GM21529 (cell line): ENCODE data around the gene FILIP1L.
"Not testable (repeated sequence)": the region's sequence is repeated elsewhere in the genome, so short reads cannot be mapped to it uniquely, and the experiment has no call there.

ENCODE experiments used
- ATAC-seq: cut with Tn5 transposase; IDR thresholded peaks from one replicate; pipeline ENCODE4 v1.9.1; 2021; ENCODE audit not compliant: unreplicated experiment

The FILIP1L gene

DNA sequence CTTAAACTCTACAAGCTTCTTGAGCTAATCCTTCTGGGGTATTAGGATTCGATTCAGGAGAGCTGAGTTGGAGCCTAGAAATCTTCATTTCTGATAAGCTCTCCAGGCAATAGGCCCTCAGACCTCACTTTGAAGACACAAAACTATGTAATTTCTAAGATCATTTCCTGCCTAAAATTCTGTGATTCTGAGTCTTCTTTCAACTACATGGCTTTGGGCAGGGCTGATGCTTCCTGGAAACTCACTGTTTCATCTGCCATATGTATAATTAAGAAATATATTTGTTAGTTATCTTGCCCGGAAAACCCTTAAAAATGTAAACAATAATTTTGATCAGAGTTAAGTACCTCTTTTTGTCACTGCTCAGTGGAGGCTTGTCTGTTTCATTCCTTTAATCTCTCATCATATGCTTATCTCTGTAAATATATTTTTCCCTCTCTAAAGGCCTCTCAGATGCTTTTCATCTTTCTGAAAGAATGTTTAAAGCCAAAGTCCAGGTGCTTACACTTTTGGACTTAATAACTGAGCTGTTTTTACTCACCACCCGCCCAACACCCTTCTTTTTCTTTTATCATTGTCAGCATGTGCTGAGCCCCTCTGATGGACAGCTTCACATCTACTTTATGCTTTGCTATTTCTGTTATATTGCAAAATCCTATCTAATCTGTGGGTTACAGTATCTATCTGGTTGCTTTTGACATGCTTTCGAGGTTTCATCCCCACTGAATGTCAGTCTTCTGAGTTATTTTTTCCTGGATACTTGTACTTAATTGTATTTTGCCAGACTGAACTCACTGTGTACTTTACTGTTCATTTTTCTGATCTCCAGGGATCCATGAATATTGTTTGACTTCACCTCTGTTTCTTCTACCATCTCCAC is 38.2 kb downstream of the FILIP1L start:
- ATAC-seq, result no peak

- no peak for ATAC-seq
Measured at GRCh38 chr3:100075196-100075595, 39.1 kb downstream of the FILIP1L start.

DNA sequence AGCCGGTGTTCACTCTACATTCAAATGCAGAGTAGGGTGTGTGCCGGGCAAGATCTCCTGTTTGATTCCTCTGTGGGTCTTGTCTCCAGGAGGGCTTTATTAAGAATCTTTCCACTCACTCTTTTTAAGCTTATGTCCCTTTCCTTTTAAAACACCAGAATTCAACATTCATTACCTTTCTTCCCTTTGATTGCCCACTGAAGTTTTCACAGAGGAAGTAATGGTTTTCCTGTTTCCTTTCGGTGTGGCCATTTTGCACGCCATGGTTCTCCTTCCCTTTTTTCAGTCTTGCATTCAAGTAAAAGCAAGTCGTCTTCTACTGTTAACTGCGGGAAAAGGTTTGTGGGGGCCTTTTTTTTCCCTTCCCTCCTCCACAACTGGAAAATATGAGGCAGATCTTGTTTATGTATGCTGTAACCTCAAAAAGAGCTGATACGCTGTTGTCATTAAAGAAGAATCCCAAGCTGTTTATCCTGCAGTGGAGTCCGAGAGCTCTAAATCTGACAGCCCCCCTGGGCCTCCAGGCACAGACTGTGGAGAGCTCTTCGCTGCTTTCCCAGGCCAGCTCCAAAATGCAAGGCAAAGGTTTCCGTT is 40.5 kb downstream of the FILIP1L start:
- ATAC-seq, result peak; percentile 58

GRCh38 chr3:100073049-100073713 is 41.1 kb downstream of the FILIP1L start:
- ATAC-seq, result no peak

- peak; percentile 40 for ATAC-seq
Measured at GRCh38 chr3:100072326-100073048, 41.8 kb downstream of the FILIP1L start.

GRCh38 chr3:100069472-100069871 is 44.8 kb downstream of the FILIP1L start:
- ATAC-seq, result no peak

- ATAC-seq, result peak; percentile 69
Measured at GRCh38 chr3:100068826-100069225, 45.5 kb downstream of the FILIP1L start.

- no peak for ATAC-seq
Measured at GRCh38 chr3:100067589-100067988, 46.7 kb downstream of the FILIP1L start.

DNA sequence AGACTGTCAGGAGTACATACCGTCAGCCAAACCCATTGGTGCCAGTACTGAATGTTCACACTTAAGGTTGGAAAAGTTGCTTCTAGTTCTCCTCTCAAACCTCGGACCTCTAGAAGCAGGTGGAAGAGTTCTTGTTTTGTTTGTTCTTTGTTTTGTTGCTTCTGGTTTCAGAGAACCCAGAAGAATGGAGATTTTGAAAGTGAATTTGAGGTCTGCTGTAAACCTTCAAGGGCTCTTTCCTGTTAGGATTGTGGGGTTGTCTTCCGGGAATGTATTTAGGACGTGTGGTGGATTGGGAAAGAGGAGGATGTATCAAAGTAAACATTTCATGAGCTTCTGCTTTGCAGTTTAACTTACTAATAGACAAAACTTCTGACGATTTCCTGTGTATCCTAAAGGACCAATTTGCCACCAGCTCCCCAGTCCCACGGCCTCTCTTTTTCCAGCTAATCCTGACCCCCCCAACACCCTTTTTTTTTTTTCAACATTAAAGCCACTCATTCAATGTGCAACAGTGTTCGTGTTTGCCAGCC is 50.3 kb downstream of the FILIP1L start:
- ATAC-seq, result no peak

GRCh38 chr3:100062665-100063064 is 51.6 kb downstream of the FILIP1L start:
- ATAC-seq, result no peak

- no peak for ATAC-seq
Measured at GRCh38 chr3:100060685-100061484, 53.4 kb downstream of the FILIP1L start.

- ATAC-seq, result no peak
Measured at GRCh38 chr3:100059472-100059871, 54.8 kb downstream of the FILIP1L start.

GRCh38 chr3:100057716-100058575 is 56.4 kb downstream of the FILIP1L start:
- ATAC-seq, result no peak

GRCh38 chr3:100053951-100054620 is 60.2 kb downstream of the FILIP1L start:
- ATAC-seq, result no peak

GRCh38 chr3:100051513-100051912 is 62.8 kb downstream of the FILIP1L start:
- ATAC-seq, result not testable (repeated sequence)

DNA sequence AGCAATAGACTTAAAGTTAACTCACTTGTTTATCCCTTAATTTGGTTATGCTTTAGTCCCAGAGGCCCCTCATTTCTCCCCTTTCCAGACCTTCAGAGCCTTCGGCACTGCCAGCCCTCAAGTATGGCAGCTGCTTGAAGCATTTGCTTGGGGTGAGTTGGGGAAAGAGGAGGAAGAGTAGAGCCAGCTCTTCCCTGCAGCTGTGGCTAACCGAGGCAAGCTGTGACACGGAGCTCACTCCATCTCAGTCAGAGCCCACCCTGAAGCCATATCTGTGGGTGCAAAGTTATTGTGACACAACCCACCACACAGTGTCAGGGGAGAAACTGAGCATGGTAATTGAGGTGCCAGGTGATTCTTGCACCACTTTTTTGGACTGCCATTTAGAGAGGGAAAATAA is 66.1 kb downstream of the FILIP1L start:
- no peak for ATAC-seq

- ATAC-seq, result peak; percentile 72
Measured at GRCh38 chr3:100047455-100048141, 66.7 kb downstream of the FILIP1L start.

GRCh38 chr3:100046986-100047385 is 67.3 kb downstream of the FILIP1L start:
- ATAC-seq, result no peak
